WERI-Rb-1 (cell line): ENCODE data around the gene ZFYVE19.

Source experiments
- DNase-seq: peaks from one replicate; pipeline ENCODE4 v3.0.0-alpha.2; 2020
- H3K27ac ChIP-seq: fragments of 250-450 bp; sonication (Bioruptor Pico); 2 replicates; pipeline ENCODE4 v1.5.1; 2020; ENCODE audit warnings: mild to moderate bottlenecking, moderate library complexity
- H3K27me3 ChIP-seq: fragments of 250-450 bp; sonication (Bioruptor Pico); 2 replicates; pipeline ENCODE4 v1.5.1; 2021; ENCODE audit warnings: mild to moderate bottlenecking, low read depth, moderate library complexity; ENCODE audit not compliant: insufficient read depth, severe bottlenecking
- H3K36me3 ChIP-seq: fragments of 250-450 bp; sonication (Bioruptor Pico); 2 replicates; pipeline ENCODE4 v1.5.1; 2020; ENCODE audit warnings: mild to moderate bottlenecking, moderate library complexity
- H3K4me3 ChIP-seq: 2 replicates; pipeline ENCODE4 v1.5.1; 2011; ENCODE audit warnings: low read depth, mild to moderate bottlenecking, control low read depth, low read length
- H3K9me3 ChIP-seq: fragments of 250-450 bp; sonication (Bioruptor Pico); 2 replicates; pipeline ENCODE4 v1.5.1; 2021; ENCODE audit warnings: mild to moderate bottlenecking, moderate library complexity; ENCODE audit not compliant: severe bottlenecking
- TF ChIP-seq, protein P1 (sequence below): IDR thresholded peaks from 2 replicates; pipeline ENCODE4 v1.5.1; 2011; ENCODE audit warnings: low read depth, mild to moderate bottlenecking, control low read depth, inconsistent platforms, low read length

ZFYVE19 gene, protein sequence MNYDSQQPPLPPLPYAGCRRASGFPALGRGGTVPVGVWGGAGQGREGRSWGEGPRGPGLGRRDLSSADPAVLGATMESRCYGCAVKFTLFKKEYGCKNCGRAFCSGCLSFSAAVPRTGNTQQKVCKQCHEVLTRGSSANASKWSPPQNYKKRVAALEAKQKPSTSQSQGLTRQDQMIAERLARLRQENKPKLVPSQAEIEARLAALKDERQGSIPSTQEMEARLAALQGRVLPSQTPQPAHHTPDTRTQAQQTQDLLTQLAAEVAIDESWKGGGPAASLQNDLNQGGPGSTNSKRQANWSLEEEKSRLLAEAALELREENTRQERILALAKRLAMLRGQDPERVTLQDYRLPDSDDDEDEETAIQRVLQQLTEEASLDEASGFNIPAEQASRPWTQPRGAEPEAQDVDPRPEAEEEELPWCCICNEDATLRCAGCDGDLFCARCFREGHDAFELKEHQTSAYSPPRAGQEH

DNA sequence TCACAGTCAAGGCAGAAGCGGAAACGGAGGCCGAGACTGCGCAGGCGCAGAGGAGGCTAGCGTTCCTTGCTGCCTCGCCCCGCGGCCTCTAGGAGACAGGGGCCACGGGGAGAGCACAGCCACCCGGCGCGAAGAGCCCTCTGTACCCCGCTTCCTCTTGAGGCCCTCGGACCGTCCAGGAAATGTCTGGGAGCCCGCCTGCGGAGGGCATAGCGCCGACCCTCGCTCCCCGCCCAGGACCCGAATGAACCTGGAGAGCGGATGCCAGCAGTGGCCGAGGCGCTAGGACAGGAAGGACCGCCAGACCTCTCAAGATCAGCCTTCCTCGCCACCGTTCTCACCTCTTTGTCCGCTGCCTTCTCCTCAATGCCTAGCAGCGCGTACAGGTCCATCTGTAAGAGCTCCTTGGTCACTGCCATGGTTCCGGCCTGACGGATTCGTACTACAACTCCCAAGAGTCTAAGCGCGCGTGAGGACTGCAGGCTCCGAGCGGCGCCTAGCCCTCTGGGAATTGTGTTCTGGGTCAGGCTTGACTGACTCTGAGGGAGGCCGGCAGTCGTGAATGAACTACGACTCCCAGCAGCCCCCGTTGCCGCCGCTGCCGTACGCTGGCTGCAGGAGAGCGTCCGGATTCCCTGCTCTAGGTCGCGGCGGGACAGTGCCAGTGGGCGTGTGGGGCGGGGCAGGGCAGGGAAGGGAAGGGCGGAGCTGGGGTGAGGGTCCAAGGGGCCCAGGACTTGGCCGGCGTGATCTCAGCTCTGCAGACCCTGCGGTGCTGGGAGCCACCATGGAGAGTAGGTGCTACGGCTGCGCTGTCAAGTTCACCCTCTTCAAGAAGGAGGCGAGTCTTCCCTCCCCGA, at the start of gene ZFYVE19, which contains the start of gene DNAJC17:
Gene ZFYVE19 (plus strand): TSS at position 62 of the 860 bp plus-strand sequence. CDS start 501 bp downstream, at position 563.
Gene DNAJC17 (minus strand): TSS at position 446 of the 860 bp plus-strand sequence. CDS start 27 bp downstream, at position 419.
- Histone ChIP-seq H3K27me3 (no peaks in the 10 kb centered on the region), H3K27ac (peak within 1 kb of the TSS; percentile 84), H3K9me3 (no peaks in the 10 kb centered on the region), H3K36me3 (peaks cover 3% of the 10 kb centered on the region; the same call in 1 of the 2 replicates), H3K4me3 (peak within 1 kb of the TSS; percentile 100)
- DNase-seq, result peak; percentile 97
- TF ChIP-seq, protein P1, sequence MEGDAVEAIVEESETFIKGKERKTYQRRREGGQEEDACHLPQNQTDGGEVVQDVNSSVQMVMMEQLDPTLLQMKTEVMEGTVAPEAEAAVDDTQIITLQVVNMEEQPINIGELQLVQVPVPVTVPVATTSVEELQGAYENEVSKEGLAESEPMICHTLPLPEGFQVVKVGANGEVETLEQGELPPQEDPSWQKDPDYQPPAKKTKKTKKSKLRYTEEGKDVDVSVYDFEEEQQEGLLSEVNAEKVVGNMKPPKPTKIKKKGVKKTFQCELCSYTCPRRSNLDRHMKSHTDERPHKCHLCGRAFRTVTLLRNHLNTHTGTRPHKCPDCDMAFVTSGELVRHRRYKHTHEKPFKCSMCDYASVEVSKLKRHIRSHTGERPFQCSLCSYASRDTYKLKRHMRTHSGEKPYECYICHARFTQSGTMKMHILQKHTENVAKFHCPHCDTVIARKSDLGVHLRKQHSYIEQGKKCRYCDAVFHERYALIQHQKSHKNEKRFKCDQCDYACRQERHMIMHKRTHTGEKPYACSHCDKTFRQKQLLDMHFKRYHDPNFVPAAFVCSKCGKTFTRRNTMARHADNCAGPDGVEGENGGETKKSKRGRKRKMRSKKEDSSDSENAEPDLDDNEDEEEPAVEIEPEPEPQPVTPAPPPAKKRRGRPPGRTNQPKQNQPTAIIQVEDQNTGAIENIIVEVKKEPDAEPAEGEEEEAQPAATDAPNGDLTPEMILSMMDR, result 0 out of 2 replicates have a peak, but pooled peaks have one; percentile 16

DNA sequence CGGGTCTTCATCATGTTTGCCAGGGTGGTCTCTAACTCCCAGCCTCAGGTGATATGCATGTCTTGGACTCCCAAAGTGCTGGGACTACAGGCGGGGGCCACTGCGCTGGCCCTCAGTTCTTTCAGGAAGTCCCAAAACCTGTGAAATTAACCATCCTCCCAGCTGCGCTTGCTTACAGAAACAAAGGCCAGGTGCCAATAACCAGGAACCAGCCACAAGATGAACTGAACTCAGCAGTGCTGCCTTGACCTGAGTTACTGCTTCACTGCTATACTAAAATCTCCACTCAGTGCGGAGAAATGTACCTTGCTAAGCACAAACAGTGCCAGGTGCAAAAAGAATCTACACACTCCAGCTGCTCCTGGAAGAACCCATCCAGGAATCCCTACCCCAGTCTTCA, 46.9 kb upstream of the ZFYVE19 start:
- TF ChIP-seq, protein P1, result no peak
- H3K27ac ChIP-seq, result no peak overlapping the region
- no peaks in the 10 kb centered on the region; the same call in 1 of the 2 replicates for H3K36me3 ChIP-seq
- DNase-seq, result no peak
- H3K4me3 ChIP-seq, result no peak overlapping the region
- H3K27me3 ChIP-seq, result no peaks in the 10 kb centered on the region
- no peaks in the 10 kb centered on the region for H3K9me3 ChIP-seq

DNA sequence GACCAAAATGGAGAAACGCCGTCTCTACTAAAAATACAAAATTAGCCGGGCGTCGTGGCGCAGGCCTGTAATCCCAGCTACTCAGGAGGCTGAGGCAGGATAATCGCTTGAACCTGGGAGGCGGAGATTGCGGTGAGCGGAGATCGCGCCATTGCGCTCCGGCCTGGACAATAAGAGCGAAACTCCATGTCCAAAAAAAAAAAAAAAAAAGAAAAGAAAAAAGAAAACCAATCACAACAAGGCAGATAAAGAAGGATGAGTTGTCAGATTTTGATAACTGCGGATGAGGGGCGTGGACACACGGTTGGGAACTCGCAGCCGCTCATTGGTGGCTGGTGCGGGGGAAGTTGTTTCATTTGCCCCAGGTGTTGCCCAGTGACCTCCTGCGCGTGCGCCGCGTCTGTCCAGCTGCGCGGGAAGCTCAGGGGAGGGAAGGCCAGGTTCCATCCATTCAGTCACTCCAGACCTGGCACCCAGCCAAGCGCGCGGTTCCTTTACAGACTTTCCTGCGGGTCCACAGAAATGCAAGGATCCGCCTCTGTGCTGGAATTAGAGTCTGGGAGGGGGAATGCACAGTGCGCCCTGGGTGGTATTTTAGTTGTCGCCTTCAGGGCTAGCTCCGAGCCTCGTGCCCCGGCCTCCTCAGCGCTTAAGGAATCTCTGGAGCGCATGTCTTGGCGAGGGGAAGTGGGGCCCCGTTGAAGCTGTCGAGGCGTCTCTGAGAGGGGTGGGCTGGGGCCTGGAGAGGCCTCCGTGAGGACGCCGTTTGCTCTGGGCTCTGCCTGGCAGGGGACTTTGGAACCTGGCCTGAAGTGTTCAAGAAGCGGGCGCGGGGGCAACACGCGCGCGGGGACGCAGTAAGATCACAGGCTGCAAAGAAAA, 43.7 kb upstream of the ZFYVE19 start:
- no peaks in the 10 kb centered on the region for H3K9me3 ChIP-seq
- peak overlapping the region; percentile 68 for H3K4me3 ChIP-seq
- no peaks in the 10 kb centered on the region for H3K27me3 ChIP-seq
- TF ChIP-seq, protein P1, result no peak
- peak; percentile 71 for DNase-seq
- peaks cover 15% of the 10 kb centered on the region for H3K36me3 ChIP-seq
- H3K27ac ChIP-seq, result peak overlapping the region; percentile 87

DNA sequence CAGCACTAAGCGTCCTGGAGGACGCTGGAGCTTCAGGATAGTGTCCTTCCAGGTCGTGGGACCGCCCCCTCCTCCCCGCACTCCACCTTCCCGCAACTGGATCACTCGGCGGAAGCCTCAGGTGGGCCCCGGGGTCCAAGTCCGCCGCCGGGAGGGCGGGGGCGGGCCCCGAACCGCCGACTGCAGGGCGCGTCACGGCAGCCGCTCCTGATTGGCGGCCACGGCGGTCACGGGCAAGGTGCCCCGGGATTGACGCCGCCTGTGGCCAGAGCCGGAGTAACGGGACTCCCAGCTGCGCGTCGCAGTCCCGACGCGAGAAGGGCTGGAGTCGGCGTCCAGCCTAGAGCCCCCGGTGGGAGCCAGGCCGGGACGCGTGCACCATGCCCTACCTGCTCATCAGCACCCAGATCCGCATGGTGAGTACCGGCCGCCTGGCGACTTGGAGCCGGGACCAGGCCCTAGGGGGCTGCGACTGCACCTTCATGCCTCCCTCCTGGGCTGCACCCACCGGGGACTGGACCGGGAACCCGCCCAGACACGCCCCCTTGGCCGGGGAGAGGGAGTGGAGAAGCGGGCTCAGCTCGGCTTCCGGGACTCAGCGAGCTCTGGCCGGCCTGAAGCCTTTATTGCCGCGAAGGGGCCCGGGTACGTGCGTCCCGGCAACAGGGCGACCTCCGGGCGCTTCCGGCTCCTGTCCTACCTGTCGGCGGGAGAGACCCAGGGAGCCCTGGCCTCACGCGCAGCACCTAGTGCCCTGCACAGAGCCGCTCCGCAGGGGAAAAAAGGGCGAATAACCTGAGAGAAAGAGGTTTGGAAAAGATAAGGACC, 42.9 kb upstream of the ZFYVE19 start, which contains the start of gene GCHFR:
Gene GCHFR (plus strand): TSS at position 268 of the 828 bp plus-strand sequence. CDS start 113 bp downstream, at position 381.
- Histone ChIP-seq H3K36me3 (peaks cover 15% of the 10 kb centered on the region), H3K9me3 (no peaks in the 10 kb centered on the region), H3K27me3 (no peaks in the 10 kb centered on the region), H3K4me3 (peak within 1 kb of the TSS; percentile 68), H3K27ac (peak within 1 kb of the TSS; percentile 87)
- TF ChIP-seq, protein P1, result peak; percentile 55
- peak; percentile 87 for DNase-seq
